Neural progenitor cell (in vitro differentiated cells): ENCODE results near the gene PM20D2.

Experiments
- CTCF ChIP-seq: fragments of 200-600 bp; sonication (generic); IDR thresholded peaks from 2 replicates; pipeline ENCODE4 v1.5.1; 2017; ENCODE audit warnings: antibody characterized with exemption, mild to moderate bottlenecking
- EZH2 ChIP-seq: fragments of 200-600 bp; sonication (generic); IDR thresholded peaks from 2 replicates; pipeline ENCODE4 v1.6.1; 2017; ENCODE audit warnings: antibody characterized with exemption, mild to moderate bottlenecking, moderate library complexity
- EZH2phosphoT487 ChIP-seq: fragments of 200-600 bp; sonication (generic); IDR thresholded peaks from 2 replicates; pipeline ENCODE4 v1.6.1; 2017; ENCODE audit warnings: antibody characterized with exemption

- TF ChIP-seq CTCF (no peak), EZH2 (no peak), EZH2phosphoT487 (no peak)
Observed at GRCh38 chr6:89111933-89112332, 33.9 kb upstream of the PM20D2 start.
